Measurements from ENCODE around the gene ATP10B.

- TF ChIP-seq, protein P1, sequence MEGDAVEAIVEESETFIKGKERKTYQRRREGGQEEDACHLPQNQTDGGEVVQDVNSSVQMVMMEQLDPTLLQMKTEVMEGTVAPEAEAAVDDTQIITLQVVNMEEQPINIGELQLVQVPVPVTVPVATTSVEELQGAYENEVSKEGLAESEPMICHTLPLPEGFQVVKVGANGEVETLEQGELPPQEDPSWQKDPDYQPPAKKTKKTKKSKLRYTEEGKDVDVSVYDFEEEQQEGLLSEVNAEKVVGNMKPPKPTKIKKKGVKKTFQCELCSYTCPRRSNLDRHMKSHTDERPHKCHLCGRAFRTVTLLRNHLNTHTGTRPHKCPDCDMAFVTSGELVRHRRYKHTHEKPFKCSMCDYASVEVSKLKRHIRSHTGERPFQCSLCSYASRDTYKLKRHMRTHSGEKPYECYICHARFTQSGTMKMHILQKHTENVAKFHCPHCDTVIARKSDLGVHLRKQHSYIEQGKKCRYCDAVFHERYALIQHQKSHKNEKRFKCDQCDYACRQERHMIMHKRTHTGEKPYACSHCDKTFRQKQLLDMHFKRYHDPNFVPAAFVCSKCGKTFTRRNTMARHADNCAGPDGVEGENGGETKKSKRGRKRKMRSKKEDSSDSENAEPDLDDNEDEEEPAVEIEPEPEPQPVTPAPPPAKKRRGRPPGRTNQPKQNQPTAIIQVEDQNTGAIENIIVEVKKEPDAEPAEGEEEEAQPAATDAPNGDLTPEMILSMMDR (IDR thresholded peaks at IDR 0.05; ENCODE audit: borderline replicate concordance, extremely low read depth, low read length, poor library complexity, severe bottlenecking), result no peak
- TF ChIP-seq EZH2 (IDR thresholded peaks at IDR 0.05; ENCODE audit: borderline replicate concordance, low read depth, low read length, severe bottlenecking), result no peak
These were observed 286.6 kb downstream of the ATP10B start for GRCh38 chr5:160565376-160565775.

Data from DND-41 (cell line).